CD4-positive, alpha-beta T cell treated with Interleukin-6 at 100 ng/mL for 8 hours (primary cell): ENCODE measurements around the gene LANCL1.

ENCODE experiments used
- DNase-seq: peaks from one replicate; pipeline ENCODE4 v3.0.0-alpha.2; 2020; ENCODE audit warnings: mixed read lengths, low spot score

The LANCL1 gene

DNA sequence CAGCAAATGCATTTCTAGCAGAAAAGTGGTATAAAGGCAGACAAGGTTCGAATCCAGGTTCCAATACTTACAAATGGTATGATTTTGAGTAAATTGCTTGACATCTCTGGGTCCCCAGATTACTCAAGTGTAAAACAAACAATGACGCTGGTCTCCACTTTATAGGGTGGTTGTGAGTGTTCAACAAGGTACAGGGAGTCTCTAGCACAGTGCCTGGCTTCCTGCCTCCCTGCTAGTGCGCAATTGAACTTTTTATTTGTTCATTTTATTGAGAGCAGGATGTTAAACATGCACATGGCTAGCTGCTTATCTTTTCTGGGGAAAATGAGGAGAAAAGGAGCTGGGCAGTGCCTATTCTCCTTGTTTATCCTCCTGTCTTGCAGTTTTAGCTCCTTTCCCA lies 86.7 kb downstream of the LANCL1 start:
- no peak for DNase-seq

DNA sequence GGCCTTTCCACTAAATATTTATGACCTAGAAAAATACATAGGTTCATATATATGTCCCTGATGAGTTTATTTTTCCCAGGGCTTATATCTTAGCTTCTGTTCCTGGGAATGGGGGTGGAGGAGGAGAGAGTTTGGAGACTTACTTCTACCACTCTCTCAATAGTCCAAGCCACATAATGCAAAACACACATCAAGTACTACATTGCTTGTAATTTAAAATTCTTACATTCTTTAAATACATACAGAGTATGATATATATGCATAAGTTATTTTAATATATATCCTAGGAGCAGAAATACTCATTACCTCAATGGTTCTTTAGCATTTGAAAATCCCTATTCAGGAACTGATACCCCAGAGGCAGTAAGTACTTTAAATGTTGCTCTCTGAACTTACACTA lies 88.4 kb downstream of the LANCL1 start:
- DNase-seq: no peak

GRCh38 chr2:210387074-210387473 lies 89.5 kb downstream of the LANCL1 start:
- no peak for DNase-seq
